Right lobe of liver (tissue), 6 donors: ENCODE measurements around the gene ADAT1. TPM values are rescaled to one million over a fixed set of nuclear protein-coding genes. Genes with fewer than 3 reads are reported as not detected.
A peak's percentile ranks its signal among the peaks of the same experiment; 100 is the strongest.

Source experiments
- ATAC-seq, 4 donors: fragments of 200-7000 bp; cut with Tn5 transposase; one replicate each; pipeline ENCODE4 v1.9.1; 2020; ENCODE audit warnings: mild to moderate bottlenecking in 4 of 4, moderate library complexity in 4 of 4
- DNase-seq, 3 donors: peaks; one replicate each; pipeline ENCODE4 v3.0.0-alpha.2; 2020
- H3K27ac ChIP-seq, 3 donors: fragments of 200-600 bp; one replicate each; pipeline ENCODE4 v1.8.0; 2022
- H3K27me3 ChIP-seq, 2 donors: fragments of 200-600 bp; one replicate each; pipeline ENCODE4 v1.8.0; 2022
- H3K36me3 ChIP-seq, 4 donors: fragments of 200-600 bp; sonication (generic) in 1 of 4; one replicate each; pipeline versions ENCODE4 v1.5.1 to v1.8.0; 2017 to 2022; ENCODE audit warnings: control low read depth in 1 of 4
- H3K4me1 ChIP-seq, 4 donors: fragments of 200-600 bp; sonication (generic) in 1 of 4; one replicate each; pipeline versions ENCODE4 v1.5.1 to v1.8.0; 2017 to 2022; ENCODE audit warnings: control low read depth in 1 of 4
- H3K4me3 ChIP-seq, 3 donors: fragments of 200-600 bp; one replicate each; pipeline ENCODE4 v1.8.0; 2022
- H3K9me3 ChIP-seq, 4 donors: fragments of 200-600 bp; sonication (generic) in 1 of 4; one replicate each; pipeline versions ENCODE4 v1.5.1 to v1.8.0; 2017 to 2022; ENCODE audit warnings: control low read depth in 1 of 4
- POLR2A ChIP-seq: fragments of 450-650 bp; IDR thresholded peaks from one replicate; pipeline ENCODE4 v1.6.1; 2017; ENCODE audit warnings: antibody characterized with exemption, mild to moderate bottlenecking
- WGBS: methylation state at CpG from one replicate; pipeline ENCODE4 v1.1.6; 2018; ENCODE audit warnings: low coverage, low lambda C conversion rate; ENCODE audit not compliant: insufficient coverage; ENCODE audit errors: missing lambda C conversion rate; 5-methylcytosine and 5-hydroxymethylcytosine counted together
- intact Hi-C, 2 donors: fragments of 100-400 bp; cut with DNase I; formaldehyde crosslinking; loops; one replicate each; pipeline versions ENCODE4 v1.11.2 to v1.14.1; 2022
- total RNA-seq, 6 experiments: library from RNA; depleted of rRNA in 2 of 6; stranded (reverse); fragments of >200 nt in 2 of 6; fragmentation: NEBNext Ultra II Directional in 3 of 6; extraction: Animal tissue kit (Norgen Biotek cat#: 25700) in 3 of 6; gene quantifications; one replicate each; pipeline versions ENCODE4 v1.1.0 to v1.2.4, GENCODE V29; 2016 to 2023
- TF ChIP-seq, protein P1 (sequence below), 4 donors: fragments of 200-600 bp in 3 of 4; fragments of 450-650 bp in 1 of 4; IDR thresholded peaks; one replicate each; pipeline versions ENCODE4 v1.5.1 to v1.8.0; 2016 to 2022; ENCODE audit warnings: antibody characterized with exemption in 4 of 4, mild to moderate bottlenecking in 2 of 4
- donor health status: DM: no; HTN: yes; CAD: no.
- donor health status: DM: no; HTN: no; CAD: no.
- donor health status: DM: no; HTN: no; CAD: no.
- donor health status: DM: no; HTN: yes; CAD: no.
- donor health status: DM: no; HTN: yes; CAD: no.

The ADAT1 gene
- total RNA-seq, 6 experiments from 2014 or later, result 17.7 to 29.7 (median 20.7) TPM

DNA sequence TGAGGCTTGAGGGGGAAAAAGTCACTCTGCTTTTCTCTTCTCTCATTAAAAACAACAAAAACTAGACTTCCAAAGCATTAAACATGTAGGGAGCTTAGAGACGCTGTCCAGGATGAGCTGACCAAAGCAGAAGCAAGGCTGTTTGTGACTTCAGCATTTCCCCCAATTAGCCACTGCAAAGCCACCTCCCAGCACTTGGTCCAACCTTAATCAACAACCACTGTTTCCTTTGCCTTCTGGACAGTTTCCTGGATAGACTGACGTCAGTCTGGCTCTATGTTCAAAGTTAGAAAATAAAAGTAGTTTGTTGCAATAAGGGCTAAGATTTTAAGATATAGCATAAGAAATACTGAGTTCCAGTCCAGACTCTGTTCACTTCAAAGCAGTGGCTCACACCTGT lies 70.1 kb downstream of the ADAT1 start:
- Histone ChIP-seq H3K4me1 (peaks cover 0 to 6% (median 0%) of the 10 kb centered on the region in 4 donors), H3K4me3 (no peak overlapping the region), H3K27ac (no peak overlapping the region), H3K36me3 (no peaks in the 10 kb centered on the region), H3K9me3 (no peaks in the 10 kb centered on the region), H3K27me3 (no peaks in the 10 kb centered on the region)
- ATAC-seq (no peak), DNase-seq (no peak)
- TF ChIP-seq, protein P1, sequence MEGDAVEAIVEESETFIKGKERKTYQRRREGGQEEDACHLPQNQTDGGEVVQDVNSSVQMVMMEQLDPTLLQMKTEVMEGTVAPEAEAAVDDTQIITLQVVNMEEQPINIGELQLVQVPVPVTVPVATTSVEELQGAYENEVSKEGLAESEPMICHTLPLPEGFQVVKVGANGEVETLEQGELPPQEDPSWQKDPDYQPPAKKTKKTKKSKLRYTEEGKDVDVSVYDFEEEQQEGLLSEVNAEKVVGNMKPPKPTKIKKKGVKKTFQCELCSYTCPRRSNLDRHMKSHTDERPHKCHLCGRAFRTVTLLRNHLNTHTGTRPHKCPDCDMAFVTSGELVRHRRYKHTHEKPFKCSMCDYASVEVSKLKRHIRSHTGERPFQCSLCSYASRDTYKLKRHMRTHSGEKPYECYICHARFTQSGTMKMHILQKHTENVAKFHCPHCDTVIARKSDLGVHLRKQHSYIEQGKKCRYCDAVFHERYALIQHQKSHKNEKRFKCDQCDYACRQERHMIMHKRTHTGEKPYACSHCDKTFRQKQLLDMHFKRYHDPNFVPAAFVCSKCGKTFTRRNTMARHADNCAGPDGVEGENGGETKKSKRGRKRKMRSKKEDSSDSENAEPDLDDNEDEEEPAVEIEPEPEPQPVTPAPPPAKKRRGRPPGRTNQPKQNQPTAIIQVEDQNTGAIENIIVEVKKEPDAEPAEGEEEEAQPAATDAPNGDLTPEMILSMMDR (IDR thresholded peaks at IDR 0.05), result no peak
- no peak for TF ChIP-seq POLR2A
- 40% methylated on average over 2 of the region's 2 CpGs for WGBS
- intact Hi-C loops, result loop anchor here in 1 of 2 donors (5.0 kb wide), 1 partner anchor 81 kb away; no protein-coding TSS in a partner anchor

DNA sequence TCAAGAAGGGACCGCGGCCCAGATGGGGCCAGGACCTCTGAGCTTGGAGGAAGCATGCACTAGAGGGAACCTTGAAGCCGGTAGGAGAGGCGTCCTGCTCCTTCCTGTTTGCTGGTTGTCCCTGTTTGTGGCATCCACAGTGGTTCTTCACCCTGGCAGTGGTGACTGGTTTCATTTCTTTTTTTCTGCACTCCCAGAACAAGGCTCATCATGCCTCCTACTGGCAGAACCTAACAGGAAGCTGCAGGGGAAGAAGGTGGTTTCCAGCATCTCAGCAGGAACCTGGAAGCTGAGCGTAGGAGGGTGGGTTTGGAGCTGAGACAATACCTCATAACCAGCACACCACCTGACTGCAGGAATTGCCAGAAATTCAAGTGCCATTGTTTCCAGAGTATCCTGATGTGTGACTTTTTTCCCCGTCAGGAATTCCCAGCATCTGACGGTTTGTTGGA lies 72.8 kb downstream of the ADAT1 start:
- TF ChIP-seq, protein P1 (IDR thresholded peaks at IDR 0.05), result peak; percentile 59 to 69 (median 64)
- no peak for TF ChIP-seq POLR2A
- H3K27ac ChIP-seq, result no peak overlapping the region
- H3K36me3 ChIP-seq, result no peaks in the 10 kb centered on the region
- intact Hi-C loops, result loop anchor here in 1 of 2 donors (5.0 kb wide), 1 partner anchor 78 kb away; no protein-coding TSS in a partner anchor
- no peaks in the 10 kb centered on the region for H3K27me3 ChIP-seq
- DNase-seq (peak in 1 of 3 donors; percentile 60), ATAC-seq (peak; percentile 88 to 94 (median 92))
- WGBS, result 13% methylated on average over 5 of the region's 7 CpGs
- H3K4me3 ChIP-seq, result no peak overlapping the region
- H3K9me3 ChIP-seq, result no peaks in the 10 kb centered on the region
- peaks cover 0 to 6% (median 0%) of the 10 kb centered on the region in 4 donors for H3K4me1 ChIP-seq

Other genes starting within 250 kb of the ADAT1 start
- gene CFDP1, start 189.8 kb downstream of the ADAT1 start, total RNA-seq, result 10 to 100 TPM; 23.9 to 43.3 (median 36.0) TPM
- 10 to 100 TPM in 5 of 6 experiments, 1 to 10 TPM in 1; 9.4 to 15.5 (median 12.8) TPM for gene TMEM170A, start 158.6 kb downstream of the ADAT1 start, total RNA-seq
- gene CHST6, start 127.8 kb downstream of the ADAT1 start, total RNA-seq, result under 1 TPM in 1 of 6 experiments, not detected in 5; 0.02 TPM
- not detected for gene CHST5, start 87.2 kb downstream of the ADAT1 start, total RNA-seq
- 1 to 10 TPM in 5 of 6 experiments, under 1 TPM in 1; 0.98 to 2.1 (median 1.7) TPM for gene TMEM231, start 67.0 kb downstream of the ADAT1 start, total RNA-seq
- 10 to 100 TPM; 33.4 to 46.5 (median 42.4) TPM for gene GABARAPL2, start 56.9 kb downstream of the ADAT1 start, total RNA-seq
- gene KARS1, start 24.4 kb upstream of the ADAT1 start, total RNA-seq, result 10 to 100 TPM; 40.0 to 85.0 (median 53.8) TPM
- gene TERF2IP, start 24.5 kb upstream of the ADAT1 start, total RNA-seq, result 10 to 100 TPM; 16.0 to 25.1 (median 23.2) TPM
- not detected for gene CPHXL2, start 53.7 kb upstream of the ADAT1 start, total RNA-seq
- not detected for gene DUXB, start 78.2 kb upstream of the ADAT1 start, total RNA-seq
- gene CPHXL, start 103.2 kb upstream of the ADAT1 start, total RNA-seq, result not detected